ENCODE results near the gene CNTNAP5. TPM values are rescaled to one million over a fixed set of nuclear protein-coding genes. Genes with fewer than 3 reads are reported as not detected.

Gene CNTNAP5
- total and polyA plus RNA-seq, 2 of the 13 experiments (the other 11 are each of a cell fraction or from before 2014, with no cell fraction given) = not detected

DNA sequence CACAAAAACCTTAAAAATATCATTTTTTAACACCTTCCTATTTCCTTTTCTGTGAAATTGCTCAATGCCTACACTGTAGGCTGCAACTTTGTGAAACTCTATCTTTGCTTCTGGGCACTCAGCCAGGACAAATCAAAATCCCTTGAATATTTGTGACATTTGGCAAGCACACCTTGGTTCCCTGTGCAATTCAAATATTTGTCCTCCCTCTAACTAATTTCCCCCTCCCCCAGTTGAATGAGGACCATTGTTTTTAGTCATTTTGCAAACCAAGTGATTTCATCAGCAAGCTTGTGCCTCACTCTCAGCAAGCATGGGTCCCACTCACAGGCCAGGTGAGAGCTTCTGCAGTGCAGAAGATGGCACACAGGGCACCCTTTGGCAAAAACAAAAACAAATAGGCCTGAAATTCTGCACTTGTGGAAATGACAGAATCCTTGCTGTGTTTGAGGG, 541.5 kb downstream of the CNTNAP5 start (continued):
- TF ChIP-seq, protein P1, sequence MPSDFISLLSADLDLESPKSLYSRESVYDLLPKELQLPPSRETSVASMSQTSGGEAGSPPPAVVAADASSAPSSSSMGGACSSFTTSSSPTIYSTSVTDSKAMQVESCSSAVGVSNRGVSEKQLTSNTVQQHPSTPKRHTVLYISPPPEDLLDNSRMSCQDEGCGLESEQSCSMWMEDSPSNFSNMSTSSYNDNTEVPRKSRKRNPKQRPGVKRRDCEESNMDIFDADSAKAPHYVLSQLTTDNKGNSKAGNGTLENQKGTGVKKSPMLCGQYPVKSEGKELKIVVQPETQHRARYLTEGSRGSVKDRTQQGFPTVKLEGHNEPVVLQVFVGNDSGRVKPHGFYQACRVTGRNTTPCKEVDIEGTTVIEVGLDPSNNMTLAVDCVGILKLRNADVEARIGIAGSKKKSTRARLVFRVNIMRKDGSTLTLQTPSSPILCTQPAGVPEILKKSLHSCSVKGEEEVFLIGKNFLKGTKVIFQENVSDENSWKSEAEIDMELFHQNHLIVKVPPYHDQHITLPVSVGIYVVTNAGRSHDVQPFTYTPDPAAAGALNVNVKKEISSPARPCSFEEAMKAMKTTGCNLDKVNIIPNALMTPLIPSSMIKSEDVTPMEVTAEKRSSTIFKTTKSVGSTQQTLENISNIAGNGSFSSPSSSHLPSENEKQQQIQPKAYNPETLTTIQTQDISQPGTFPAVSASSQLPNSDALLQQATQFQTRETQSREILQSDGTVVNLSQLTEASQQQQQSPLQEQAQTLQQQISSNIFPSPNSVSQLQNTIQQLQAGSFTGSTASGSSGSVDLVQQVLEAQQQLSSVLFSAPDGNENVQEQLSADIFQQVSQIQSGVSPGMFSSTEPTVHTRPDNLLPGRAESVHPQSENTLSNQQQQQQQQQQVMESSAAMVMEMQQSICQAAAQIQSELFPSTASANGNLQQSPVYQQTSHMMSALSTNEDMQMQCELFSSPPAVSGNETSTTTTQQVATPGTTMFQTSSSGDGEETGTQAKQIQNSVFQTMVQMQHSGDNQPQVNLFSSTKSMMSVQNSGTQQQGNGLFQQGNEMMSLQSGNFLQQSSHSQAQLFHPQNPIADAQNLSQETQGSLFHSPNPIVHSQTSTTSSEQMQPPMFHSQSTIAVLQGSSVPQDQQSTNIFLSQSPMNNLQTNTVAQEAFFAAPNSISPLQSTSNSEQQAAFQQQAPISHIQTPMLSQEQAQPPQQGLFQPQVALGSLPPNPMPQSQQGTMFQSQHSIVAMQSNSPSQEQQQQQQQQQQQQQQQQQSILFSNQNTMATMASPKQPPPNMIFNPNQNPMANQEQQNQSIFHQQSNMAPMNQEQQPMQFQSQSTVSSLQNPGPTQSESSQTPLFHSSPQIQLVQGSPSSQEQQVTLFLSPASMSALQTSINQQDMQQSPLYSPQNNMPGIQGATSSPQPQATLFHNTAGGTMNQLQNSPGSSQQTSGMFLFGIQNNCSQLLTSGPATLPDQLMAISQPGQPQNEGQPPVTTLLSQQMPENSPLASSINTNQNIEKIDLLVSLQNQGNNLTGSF (CRISPR knock-in tag; IDR thresholded peaks at IDR 0.05) = no peak
- TF ChIP-seq, protein P2, sequence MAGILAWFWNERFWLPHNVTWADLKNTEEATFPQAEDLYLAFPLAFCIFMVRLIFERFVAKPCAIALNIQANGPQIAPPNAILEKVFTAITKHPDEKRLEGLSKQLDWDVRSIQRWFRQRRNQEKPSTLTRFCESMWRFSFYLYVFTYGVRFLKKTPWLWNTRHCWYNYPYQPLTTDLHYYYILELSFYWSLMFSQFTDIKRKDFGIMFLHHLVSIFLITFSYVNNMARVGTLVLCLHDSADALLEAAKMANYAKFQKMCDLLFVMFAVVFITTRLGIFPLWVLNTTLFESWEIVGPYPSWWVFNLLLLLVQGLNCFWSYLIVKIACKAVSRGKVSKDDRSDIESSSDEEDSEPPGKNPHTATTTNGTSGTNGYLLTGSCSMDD (CRISPR knock-in tag; IDR thresholded peaks at IDR 0.05) = no peak
- TF ChIP-seq, protein P3, sequence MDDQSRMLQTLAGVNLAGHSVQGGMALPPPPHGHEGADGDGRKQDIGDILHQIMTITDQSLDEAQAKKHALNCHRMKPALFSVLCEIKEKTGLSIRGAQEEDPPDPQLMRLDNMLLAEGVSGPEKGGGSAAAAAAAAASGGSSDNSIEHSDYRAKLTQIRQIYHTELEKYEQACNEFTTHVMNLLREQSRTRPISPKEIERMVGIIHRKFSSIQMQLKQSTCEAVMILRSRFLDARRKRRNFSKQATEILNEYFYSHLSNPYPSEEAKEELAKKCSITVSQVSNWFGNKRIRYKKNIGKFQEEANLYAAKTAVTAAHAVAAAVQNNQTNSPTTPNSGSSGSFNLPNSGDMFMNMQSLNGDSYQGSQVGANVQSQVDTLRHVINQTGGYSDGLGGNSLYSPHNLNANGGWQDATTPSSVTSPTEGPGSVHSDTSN (CRISPR knock-in tag; IDR thresholded peaks at IDR 0.05; ENCODE audit: borderline replicate concordance) = no peak
- TF ChIP-seq, protein P4, sequence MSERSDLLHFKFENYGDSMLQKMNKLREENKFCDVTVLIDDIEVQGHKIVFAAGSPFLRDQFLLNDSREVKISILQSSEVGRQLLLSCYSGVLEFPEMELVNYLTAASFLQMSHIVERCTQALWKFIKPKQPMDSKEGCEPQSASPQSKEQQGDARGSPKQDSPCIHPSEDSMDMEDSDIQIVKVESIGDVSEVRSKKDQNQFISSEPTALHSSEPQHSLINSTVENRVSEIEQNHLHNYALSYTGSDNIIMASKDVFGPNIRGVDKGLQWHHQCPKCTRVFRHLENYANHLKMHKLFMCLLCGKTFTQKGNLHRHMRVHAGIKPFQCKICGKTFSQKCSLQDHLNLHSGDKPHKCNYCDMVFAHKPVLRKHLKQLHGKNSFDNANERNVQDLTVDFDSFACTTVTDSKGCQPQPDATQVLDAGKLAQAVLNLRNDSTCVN (CRISPR knock-in tag; IDR thresholded peaks at IDR 0.05; ENCODE audit: borderline replicate concordance) = no peak
- TF ChIP-seq, protein P5, sequence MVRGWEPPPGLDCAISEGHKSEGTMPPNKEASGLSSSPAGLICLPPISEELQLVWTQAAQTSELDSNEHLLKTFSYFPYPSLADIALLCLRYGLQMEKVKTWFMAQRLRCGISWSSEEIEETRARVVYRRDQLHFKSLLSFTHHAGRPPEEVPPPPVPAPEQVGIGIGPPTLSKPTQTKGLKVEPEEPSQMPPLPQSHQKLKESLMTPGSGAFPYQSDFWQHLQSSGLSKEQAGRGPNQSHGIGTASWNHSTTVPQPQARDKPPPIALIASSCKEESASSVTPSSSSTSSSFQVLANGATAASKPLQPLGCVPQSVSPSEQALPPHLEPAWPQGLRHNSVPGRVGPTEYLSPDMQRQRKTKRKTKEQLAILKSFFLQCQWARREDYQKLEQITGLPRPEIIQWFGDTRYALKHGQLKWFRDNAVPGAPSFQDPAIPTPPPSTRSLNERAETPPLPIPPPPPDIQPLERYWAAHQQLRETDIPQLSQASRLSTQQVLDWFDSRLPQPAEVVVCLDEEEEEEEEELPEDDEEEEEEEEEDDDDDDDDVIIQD (CRISPR knock-in tag; IDR thresholded peaks at IDR 0.05; ENCODE audit: low read depth) = peak; percentile 95
- TF ChIP-seq, protein P6, sequence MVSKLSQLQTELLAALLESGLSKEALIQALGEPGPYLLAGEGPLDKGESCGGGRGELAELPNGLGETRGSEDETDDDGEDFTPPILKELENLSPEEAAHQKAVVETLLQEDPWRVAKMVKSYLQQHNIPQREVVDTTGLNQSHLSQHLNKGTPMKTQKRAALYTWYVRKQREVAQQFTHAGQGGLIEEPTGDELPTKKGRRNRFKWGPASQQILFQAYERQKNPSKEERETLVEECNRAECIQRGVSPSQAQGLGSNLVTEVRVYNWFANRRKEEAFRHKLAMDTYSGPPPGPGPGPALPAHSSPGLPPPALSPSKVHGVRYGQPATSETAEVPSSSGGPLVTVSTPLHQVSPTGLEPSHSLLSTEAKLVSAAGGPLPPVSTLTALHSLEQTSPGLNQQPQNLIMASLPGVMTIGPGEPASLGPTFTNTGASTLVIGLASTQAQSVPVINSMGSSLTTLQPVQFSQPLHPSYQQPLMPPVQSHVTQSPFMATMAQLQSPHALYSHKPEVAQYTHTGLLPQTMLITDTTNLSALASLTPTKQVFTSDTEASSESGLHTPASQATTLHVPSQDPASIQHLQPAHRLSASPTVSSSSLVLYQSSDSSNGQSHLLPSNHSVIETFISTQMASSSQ (IDR thresholded peaks at IDR 0.05; ENCODE audit: low read depth) = peak; percentile 47; the same call in 1 of the 2 replicates
- TF ChIP-seq, protein P6 (CRISPR knock-in tag; IDR thresholded peaks at IDR 0.05; ENCODE audit: borderline replicate concordance) = peak; percentile 87; the same call in 1 of the 2 replicates
- TF ChIP-seq RFXANK (CRISPR knock-in tag; IDR thresholded peaks at IDR 0.05) (no peak; the same call in 1 of the 2 replicates), PHF21A (CRISPR knock-in tag; IDR thresholded peaks at IDR 0.05) (peak; percentile 92), SOX5 (CRISPR knock-in tag; IDR thresholded peaks at IDR 0.05; ENCODE audit: borderline replicate concordance) (peak; percentile 97), RORA (CRISPR knock-in tag; IDR thresholded peaks at IDR 0.05) (no peak), MAFG (CRISPR knock-in tag; IDR thresholded peaks at IDR 0.05) (no peak)
- TF ChIP-seq, protein P7, sequence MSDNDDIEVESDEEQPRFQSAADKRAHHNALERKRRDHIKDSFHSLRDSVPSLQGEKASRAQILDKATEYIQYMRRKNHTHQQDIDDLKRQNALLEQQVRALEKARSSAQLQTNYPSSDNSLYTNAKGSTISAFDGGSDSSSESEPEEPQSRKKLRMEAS (IDR thresholded peaks at IDR 0.05) = peak; percentile 80
